HG03108 (cell line): ENCODE measurements around the gene TRIP12.
"Not testable (repeated sequence)": the region's sequence is repeated elsewhere in the genome, so short reads cannot be mapped to it uniquely, and the experiment has no call there.

Experiments
- ATAC-seq: cut with Tn5 transposase; IDR thresholded peaks from one replicate; pipeline ENCODE4 v1.9.1; 2021; ENCODE audit warnings: moderate library complexity; ENCODE audit not compliant: unreplicated experiment

The TRIP12 gene

GRCh38 chr2:229725716-229726574 is 195.9 kb downstream of the TRIP12 start:
- ATAC-seq, result no peak

GRCh38 chr2:229723192-229723591 is 198.6 kb downstream of the TRIP12 start:
- not testable (repeated sequence) for ATAC-seq

GRCh38 chr2:229719926-229720647 is 201.7 kb downstream of the TRIP12 start:
- no peak for ATAC-seq

GRCh38 chr2:229718057-229718456 is 203.8 kb downstream of the TRIP12 start:
- no peak for ATAC-seq

DNA sequence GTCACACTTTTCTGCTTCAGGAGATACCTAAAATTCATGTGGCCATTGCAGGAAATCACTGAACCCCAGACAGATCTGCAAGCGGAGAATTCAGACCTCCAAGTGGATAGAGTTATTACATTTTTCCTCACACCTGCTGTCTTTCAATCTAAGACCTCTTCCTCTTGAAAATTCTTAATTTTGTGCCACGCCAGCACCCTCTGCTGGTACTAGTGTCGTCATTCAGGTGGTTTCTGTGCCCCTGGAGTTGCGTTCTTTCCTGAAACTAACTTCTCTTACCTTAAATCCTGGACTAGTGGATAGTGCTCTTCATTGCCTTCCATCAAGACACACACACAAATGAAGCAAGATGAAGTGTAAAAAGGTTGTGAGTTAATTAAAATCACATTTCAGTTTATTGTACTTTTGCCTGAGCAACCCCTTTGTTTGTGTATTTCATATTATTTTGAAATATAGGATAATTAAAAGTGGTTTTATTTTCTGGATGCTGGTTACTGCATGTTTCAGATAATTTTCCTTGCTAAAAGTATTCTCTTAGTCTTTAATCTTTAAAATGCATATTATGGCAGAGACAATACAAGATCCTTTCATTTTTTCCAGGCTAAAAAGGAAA is 205.8 kb downstream of the TRIP12 start:
- no peak for ATAC-seq

- ATAC-seq, result no peak
Measured at GRCh38 chr2:229714736-229715541, 206.9 kb downstream of the TRIP12 start.

- ATAC-seq, result peak; percentile 63
Measured at GRCh38 chr2:229714080-229714735, 207.6 kb downstream of the TRIP12 start, which contains the start of gene DNER. Gene DNER, minus strand, starts transcription at chr2:229714555. Its CDS starts 132 bp downstream, at chr2:229714423.
